GM18870 (cell line): ENCODE data around the gene ZNF816.
"Not testable (repeated sequence)": the region's sequence is repeated elsewhere in the genome, so short reads cannot be mapped to it uniquely, and the experiment has no call there.

Experiments used
- ATAC-seq: cut with Tn5 transposase; IDR thresholded peaks from one replicate; pipeline ENCODE4 v1.9.1; 2021; ENCODE audit warnings: moderate library complexity; ENCODE audit not compliant: unreplicated experiment

Gene ZNF816

DNA sequence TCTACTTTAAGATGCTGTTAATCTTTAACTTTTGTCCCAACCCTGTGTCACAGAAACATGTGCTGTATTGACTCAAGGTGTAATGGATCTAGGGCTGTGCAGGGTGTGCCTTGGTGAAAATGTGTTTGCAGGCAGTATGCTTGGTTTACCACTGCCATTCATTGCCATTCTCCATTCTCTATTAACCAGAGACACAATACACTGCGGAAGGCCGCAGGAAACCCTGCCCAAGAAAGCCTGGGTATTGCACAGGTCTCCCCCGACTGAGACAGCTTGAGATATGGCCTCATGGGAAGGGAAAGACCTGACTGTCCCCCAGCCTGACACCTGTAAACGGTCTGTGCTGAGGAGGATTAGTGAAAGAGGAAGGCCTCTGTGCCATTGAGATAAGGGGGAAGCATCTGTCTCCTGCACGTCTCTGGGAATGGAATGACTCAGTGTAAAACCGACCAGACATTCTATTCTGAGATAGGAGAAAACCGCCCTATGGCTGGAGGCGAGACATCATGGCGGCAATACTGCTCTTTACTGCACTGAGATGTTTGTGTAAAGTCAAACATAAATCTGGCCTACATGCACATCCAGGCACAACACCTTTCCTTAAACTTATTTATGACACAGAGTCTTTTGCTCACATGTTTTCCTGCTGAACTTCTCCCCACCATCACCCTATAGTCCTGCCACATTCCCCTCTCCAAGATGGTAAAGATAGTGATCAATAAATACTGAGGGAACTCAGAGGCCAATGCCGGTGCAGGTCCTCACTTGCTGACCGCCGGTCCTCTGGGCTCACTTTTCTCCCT, 26.3 kb downstream of the ZNF816 start:
- ATAC-seq, result no peak

- ATAC-seq, result no peak
Observed at GRCh38 chr19:52935434-52935833, 27.2 kb downstream of the ZNF816 start.

DNA sequence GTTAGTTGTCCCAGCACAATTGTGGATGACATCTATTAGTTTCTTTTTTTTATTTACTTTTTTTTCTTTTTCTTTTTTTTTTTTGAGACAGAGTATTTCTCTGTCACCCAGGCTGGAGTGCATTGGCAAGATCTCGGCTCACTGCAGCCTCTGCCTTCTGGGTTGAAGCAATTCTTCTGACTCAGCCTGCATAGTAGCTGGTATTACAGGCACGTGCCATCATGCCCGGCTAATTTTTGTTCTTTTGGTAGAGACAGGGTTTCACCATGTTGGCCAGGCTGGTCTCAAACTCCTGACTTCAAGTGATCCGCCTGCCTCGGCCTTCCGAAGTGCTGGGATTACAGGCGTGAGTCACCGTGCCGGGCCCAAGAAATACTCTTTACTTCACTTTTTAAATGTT, 38.0 kb downstream of the ZNF816 start:
- not testable (repeated sequence) for ATAC-seq

DNA sequence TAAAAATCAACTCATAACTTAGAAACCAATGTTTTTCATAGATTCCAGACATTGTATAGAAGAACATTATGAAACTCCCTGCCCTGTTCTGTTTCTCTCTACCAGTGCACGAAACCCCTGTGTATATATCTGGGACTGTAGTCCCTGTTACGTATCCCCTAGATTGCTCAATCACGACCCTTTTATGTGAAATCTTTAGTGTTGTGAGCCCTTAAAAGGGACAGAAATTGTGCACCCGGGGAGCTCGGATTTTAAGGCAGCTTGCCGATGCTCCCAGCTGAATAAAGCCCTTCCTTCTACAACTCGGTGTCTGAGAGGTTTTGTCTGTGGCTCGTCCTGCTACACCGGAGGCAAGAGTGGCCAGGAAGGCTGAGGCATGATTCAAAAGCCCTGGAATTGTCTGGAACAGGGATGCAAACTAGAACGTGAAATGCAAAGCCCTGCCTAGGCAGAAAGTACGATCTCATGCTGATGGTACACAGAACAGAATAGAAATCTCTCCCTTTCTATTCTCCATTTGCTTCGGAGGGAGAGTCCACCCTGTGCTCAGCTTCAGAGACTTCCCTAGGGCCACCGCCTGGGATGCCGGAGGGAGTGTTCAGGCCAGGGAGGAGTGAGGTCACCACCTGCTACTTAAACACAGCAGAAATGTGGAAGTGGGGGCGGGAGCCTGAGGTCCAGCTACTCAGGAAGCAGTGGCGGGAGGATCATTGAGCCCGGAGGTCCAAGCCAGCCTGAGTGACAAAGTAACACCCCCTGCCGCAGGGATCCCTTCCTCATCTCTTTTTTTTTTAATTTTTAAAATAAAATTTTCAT, 38.7 kb downstream of the ZNF816 start:
- no peak for ATAC-seq

DNA sequence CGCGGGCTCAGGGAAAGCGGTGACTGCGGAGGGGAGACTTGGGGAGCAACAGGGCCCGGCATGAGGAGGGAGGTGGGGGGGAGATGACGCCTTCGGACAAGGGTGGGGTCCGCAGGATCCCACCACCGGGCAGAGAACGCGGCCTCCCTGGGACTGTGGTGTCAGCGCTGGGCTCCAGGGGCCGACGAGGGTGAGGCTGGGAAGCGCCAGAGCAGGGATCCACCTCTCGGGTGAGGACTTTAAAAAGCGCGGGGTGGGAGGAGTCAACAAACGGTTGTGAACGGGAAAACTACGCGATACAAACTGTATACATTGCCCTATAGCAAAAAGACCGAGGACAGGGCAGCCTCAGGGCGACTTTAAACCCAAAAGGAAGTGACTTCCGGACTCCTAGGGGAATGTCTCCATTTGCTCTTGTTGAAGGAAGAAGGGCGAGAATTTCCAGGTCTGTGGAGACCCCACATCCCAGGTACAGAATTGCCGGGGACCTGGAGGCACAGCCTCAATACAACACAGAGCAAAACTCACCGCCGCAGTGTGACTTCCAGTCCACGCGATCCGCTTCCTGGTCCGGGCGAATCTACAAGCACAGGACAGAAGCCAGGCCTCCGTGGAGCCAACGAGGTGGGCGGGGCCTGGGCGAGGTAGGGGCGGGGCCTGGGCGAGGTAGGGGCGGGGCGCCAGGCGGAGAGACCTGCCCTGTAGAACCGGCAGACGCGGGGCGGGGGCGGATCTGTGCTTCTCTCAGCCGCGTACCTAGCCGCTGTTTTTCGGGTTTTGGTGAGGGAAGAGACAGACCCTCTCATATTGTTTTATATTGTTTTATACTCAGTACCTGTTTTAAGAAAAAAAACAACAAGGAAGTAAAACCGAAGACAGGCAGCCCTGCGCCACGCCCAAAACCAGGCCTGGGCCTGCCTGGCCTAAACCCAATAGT, 39.6 kb downstream of the ZNF816 start, which contains the start of gene ZNF888:
TSS of gene ZNF888 (minus strand) at position 588 of the 937 bp plus-strand sequence. CDS start 5,555 bp downstream, outside the sequence.
- peak; percentile 57 for ATAC-seq

DNA sequence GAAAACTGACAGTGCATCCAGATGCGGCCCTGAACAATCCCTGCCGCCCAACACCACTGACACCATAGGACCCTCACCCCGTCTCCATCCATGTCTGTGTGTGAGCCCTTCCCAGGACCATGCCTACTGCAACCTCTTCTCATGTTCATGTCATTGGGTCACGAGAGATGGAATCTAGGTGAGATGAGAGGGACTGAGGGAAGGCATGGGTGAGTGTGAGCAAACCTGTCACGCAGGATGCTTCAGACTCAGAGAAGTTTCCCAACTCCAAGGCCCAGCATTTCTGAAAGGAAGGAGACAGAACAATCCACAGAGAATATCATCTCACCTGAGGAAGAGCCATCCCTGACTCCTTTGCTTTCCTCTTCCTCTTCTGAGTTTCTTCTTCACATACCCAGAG, 45.1 kb downstream of the ZNF816 start:
- ATAC-seq, result no peak

DNA sequence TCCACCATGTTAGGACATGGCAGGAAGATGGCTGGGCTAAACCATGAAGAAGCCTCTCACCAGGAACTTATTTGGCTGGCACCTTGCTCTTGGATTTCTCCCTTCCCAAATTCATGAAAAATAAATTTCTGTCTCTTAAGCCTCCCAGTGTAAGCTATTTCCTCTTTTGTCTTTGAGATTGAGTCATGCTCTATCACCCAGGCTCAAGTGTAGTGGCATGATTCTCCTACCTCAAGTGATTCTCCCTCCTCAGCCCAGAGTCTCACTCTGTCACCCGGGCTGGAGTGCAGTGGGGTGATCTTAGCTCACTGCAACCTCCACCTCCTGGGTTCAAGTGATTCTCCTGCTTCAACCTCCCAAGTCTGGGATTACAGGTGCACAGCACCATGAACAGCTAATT, 52.0 kb downstream of the ZNF816 start:
- no peak for ATAC-seq

- not testable (repeated sequence) for ATAC-seq
Observed at GRCh38 chr19:52904052-52904780, 58.5 kb downstream of the ZNF816 start.

GRCh38 chr19:52901842-52902241, 60.8 kb downstream of the ZNF816 start:
- no peak for ATAC-seq
